ENCODE results near the gene VEGFC.

Gene VEGFC

GRCh38 chr4:176753049-176753448, 39.7 kb downstream of the VEGFC start:
- TF ChIP-seq CTCF (IDR thresholded peaks at IDR 0.05; ENCODE audit: extremely low read depth, missing control alignments), result no peak
- DNase-seq (ENCODE audit: low spot score), result no peak

GRCh38 chr4:176752191-176752749, 40.5 kb downstream of the VEGFC start:
- TF ChIP-seq CTCF (IDR thresholded peaks at IDR 0.05; ENCODE audit: extremely low read depth, missing control alignments), result no peak
- no peak for DNase-seq (ENCODE audit: low spot score)

GRCh38 chr4:176751061-176751460, 41.7 kb downstream of the VEGFC start:
- no peak for DNase-seq (ENCODE audit: low spot score)
- TF ChIP-seq CTCF (IDR thresholded peaks at IDR 0.05; ENCODE audit: extremely low read depth, missing control alignments), result no peak

- TF ChIP-seq CTCF (IDR thresholded peaks at IDR 0.05; ENCODE audit: extremely low read depth, missing control alignments), result no peak
- DNase-seq (ENCODE audit: low spot score), result no peak
These were observed 45.9 kb downstream of the VEGFC start for GRCh38 chr4:176746846-176747245.

- no peak for DNase-seq (ENCODE audit: low spot score)
- no peak for TF ChIP-seq CTCF (IDR thresholded peaks at IDR 0.05; ENCODE audit: extremely low read depth, missing control alignments)
These were observed 46.8 kb downstream of the VEGFC start for GRCh38 chr4:176745902-176746301.

GRCh38 chr4:176744091-176744490, 48.6 kb downstream of the VEGFC start:
- no peak for DNase-seq (ENCODE audit: low spot score)

GRCh38 chr4:176742211-176742610, 50.5 kb downstream of the VEGFC start:
- no peak for TF ChIP-seq CTCF (IDR thresholded peaks at IDR 0.05; ENCODE audit: extremely low read depth, missing control alignments)
- no peak for DNase-seq (ENCODE audit: low spot score)

More at GRCh38 chr4:176744091-176744490, 48.6 kb downstream of the VEGFC start:
- no peak for TF ChIP-seq CTCF (IDR thresholded peaks at IDR 0.05; ENCODE audit: extremely low read depth, missing control alignments)
